Hematopoietic multipotent progenitor cell treated with erythropoietin and hydrocortisone succinate and interleukin-3 and kit ligand, for 6 days (in vitro differentiated cells): ENCODE results near the gene ENOX1.

Experiments used
- DNase-seq: peaks from one replicate; pipeline ENCODE4 v3.0.0-alpha.2; 2015

Gene ENOX1

DNA sequence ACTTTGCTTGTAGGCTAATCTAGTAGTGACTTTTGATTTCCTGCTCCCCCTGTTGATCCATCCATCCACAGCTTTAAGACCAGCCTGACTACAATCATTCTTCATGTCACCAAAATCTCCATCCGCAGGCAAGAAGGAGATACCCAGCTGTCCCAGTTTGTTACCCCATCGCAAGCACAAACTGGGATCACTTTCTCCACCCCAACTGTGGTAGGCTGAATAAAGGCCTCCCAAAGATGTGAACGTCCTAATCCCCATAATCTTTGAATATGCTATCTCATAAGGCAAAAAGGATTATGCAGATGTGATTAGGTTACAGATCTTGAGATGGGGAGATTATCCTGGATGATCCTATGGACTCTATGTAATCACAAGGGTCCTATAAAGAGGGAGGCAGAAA is 202.0 kb downstream of the ENOX1 start:
- no peak for DNase-seq

DNA sequence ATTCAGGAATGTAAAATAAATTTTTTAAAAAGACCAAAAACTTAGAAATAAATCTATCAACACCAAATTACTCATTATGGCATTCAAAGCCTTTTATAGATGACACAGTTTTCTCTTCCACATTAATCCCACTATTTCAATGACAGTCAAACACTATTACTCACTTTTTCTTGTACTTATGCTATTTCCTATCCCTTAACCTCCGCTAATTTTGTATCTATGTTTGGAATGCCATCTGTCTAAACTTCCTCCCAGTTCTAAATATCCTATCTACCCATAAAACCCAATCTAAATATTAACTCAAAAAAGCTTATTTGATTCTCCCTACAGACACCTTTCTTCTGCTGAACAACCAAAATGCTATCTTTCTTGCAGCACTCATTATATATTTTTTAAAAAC is 203.5 kb downstream of the ENOX1 start:
- no peak for DNase-seq

DNA sequence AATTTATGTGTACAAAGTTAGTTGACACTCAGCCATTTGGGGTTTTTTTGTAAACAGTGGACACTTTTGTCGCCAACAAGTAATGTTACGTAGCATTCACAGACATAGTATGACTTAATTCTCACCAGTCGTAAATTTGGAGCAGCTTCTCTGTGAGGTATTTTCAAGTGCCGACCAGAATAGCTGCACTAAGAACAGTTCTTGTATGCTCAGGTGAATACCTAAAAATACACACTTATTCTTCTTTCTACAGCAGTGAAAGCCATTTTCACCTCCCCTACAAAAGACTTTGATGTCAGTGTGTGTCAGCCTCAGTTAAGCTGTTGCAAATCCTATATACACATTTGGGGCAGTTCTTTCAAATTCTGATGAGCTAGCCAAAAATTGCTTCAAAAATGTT is 206.5 kb downstream of the ENOX1 start:
- no peak for DNase-seq

DNA sequence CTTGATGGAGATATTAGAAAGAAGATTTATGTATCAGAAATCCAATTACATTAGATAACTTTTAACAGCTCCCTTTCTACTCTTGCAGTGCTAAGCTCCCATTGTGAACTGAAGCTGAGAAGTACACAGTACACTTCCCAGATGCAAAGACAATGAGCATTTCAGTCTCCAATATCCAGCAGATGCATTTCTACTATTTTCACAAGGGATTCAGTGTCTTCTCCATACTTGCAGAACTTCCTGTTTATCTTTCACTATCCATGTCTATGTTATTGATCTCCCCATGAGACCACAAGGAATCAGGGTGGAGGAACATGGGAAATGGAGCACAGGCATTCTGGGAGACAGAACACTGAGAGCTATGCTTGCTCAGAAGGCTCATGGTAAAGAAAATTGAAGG is 207.5 kb downstream of the ENOX1 start:
- DNase-seq, result no peak

DNA sequence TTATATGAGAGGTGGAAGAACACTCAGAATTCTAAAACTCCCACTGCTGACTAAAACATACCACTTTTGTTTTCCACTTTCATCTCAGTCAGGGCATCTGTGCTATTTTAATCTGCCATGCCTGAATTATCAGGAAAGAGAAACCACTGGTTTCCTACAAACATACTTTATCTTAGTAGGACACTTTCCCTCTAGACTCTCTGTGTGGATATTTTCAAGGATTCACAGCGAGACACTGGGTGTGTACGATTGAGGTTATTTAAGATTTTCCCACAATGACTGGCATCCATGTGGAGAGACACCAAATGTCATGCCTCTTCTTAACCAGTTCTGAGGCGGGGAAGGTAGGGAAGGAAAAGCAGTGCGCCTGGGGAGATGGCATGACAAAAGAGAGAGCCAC is 212.2 kb downstream of the ENOX1 start:
- DNase-seq, result no peak

DNA sequence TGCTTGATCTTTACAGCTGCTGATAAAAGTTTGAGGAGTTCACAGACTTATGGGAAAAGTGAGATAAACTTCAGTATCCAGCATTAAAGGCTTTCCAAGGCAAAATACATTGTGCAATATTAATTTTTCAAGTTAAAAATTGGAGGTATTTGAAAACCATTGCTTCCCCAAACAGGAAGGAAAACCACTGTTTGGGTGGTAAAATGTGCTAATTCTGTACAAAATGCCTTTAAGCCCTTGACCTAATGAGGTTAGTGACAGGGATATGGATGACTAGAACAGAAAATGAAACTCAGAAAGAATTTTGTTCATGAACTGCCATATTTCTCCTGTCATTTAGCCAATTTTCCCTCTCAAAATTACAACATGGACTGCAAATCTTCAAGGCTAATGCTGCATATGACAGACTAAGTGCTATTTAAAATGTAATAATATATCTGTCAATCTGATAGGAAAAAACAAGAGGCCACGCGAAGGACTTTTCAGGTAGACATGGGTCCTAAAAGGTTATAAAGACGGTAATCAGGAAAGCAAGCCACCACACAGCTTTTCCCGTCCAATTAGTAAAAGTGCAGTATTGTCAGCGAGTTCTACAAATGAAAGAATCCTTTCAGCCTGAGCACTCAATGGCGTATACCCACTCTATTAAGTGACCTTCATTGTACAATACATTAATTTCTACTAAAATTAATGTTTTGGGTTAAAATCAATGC is 212.8 kb downstream of the ENOX1 start:
- no peak for DNase-seq

DNA sequence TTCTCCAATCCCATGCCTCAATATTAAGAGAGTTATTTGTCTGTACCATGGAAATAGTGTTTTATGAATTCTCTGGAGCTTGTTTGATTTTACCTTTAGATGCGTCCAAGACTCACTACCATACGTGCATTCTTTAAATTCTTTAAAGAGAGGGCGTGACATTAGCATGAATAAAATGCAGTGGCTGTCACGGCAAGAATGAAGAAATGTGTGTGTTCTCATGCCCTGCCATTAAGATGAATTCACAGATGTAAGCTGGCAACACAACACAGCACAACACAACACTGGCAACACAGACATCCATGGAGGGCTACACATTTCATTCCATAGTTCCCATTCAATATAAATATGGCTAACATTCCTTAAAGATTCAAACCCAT is 213.4 kb downstream of the ENOX1 start:
- no peak for DNase-seq

DNA sequence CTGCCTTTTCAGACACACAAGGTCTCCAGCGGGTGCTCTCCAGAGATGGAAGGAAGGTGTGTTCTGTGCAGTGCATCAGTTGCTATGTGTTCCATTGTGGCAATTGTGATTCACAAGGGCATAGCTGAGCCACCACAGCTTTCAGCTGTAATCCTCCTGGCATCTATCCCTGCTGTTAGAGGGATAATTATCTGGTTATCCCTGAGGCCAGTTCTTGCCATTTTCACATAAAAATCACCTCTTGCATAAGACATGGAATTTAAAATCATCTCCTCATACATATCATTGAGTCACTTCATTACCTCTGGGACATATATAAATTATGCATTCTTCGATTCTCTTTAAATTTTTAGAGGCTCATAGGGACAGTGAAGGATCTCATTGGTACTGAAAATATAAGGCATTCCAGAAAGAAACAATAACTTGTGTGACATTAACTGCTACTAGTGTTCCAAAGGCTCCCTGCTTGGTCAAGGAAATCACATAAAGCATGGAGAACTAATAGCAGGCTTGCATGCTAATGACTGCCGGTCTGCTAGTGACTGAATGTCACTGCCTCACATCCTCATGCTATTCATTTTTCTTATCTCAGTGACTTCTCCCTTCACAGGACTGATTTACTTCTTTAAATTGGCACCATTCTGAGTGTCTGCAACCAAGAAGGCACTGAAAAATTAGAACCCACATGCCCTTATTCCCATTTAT is 214.0 kb downstream of the ENOX1 start:
- no peak for DNase-seq

DNA sequence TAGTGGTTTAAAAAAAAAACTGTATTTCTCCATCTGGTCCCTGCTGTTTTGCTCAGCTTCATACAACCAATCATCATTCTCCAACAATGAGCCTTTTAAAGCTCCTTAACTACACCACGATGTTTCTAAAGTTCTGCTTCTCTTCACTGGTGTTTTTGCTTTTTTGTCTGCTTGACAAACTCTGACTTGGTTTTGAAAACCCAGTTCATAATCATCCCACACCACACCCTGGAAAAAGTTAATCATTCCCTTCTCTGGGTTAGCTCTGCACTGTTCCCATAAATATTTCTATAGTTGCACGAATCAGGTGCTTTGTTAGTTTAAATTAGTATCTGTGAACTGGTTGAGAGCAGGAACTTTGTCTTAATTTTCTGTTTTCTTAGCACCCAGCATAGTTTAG is 217.1 kb downstream of the ENOX1 start:
- no peak for DNase-seq

DNA sequence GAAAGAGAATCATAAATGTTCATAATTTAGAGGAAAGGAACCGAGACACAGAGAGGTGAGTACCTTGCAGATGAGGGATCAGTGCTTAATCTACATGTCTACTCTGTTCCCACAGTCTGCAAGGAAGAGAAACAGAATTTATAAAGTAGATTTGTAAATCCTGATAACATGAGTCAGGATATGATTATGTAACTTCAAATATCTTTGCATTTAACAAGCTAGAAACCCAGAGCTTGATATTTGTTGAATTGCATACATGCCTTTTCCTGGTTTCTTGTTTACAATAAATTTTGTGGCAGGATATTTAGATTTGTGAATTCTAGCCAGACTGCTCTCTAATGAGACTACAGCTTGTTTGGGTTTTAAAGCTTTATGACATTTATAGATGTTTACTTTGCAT is 219.2 kb downstream of the ENOX1 start:
- DNase-seq, result no peak

DNA sequence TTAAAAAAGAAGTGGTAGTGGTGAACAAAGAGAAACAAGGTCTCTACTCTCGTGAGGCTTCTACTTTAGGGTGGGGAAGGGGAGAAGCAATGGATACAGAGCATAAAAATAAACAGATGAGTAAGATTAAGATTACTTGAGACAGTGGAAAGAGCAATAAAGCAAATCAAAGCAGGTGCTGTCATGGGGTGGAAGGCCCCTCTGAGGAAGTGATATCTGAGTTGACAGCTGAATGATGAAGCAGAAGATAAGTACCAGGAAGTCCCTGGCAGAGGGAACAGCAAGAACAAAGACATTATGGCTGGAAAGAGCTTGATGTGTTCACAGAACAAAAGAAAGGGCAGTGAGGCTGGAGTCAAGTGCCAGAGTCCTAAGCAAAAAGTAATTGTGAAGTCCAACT is 221.8 kb downstream of the ENOX1 start:
- DNase-seq, result no peak

DNA sequence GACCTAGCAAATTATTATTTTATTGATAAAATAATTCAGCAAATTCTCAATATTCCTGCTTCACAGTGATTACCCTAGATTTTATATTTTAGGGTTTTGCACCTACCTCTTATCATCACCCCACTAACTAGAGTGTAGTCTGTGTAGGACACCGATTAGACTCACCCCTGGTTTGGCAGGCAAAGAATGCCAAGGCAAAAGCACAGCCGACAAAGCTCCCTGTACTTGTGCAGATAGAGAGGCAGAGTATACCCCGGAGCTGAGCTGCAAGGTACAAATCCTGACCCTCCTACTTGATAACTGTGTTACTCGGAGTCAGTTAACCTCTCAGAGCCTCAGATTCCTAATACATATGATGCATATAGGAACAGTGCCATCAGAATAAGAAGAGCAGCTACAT is 225.7 kb downstream of the ENOX1 start:
- no peak for DNase-seq

DNA sequence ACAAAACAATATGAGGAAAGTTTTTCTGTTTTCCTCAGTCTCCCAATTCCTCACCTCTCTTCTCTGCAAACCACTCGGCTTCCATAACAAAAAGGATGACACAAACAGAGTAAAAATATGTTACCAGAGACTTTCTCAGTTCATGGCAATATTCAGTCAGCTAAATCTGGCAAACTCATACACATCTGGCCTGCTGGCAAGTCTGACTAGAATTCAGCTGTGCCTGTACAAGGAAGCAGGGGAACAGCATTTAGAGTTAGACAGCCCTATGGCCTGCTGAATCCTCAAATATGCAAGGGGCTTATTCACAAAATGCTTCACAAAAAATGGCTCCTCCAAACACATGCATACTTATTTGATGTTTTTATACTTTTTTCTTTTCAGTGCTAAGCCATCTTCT is 227.8 kb downstream of the ENOX1 start:
- DNase-seq, result no peak

DNA sequence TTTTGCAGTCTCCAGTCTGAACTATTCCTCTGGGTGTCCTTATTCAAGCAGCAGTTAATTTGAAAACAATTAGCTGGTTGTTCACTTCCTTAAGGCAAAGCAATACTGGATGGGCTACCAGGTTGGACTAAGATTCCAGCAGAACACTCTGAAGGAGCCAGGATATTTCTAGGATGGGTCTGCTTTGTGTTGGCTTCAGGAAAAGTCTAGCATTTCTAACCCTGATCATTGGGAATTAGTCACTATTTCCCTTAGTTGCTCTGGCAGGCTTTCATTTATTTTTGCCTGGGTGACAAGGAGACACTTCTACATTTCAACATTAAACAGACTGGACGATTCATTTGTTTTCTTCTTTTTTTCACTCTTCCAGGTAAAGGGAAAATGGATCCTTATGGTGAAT is 228.4 kb downstream of the ENOX1 start:
- DNase-seq, result no peak

DNA sequence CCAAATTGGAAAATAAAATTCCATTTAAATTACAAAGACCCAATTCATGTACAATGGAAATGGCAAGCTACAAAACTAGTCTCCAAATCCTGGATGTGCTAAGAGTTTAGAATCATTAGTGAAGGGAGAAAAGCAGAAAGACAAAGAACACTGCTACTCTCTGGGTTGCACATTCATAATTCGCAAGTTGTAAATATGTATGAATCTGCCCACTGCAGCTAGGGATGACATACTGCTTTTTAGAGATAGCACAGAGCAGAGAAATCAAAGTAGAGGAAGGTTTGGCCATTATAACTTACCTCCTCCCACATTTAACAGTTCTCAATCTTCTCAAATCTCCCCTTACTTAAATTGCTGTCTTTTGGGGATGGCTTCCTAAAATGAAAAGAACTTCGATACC is 231.1 kb downstream of the ENOX1 start:
- no peak for DNase-seq

DNA sequence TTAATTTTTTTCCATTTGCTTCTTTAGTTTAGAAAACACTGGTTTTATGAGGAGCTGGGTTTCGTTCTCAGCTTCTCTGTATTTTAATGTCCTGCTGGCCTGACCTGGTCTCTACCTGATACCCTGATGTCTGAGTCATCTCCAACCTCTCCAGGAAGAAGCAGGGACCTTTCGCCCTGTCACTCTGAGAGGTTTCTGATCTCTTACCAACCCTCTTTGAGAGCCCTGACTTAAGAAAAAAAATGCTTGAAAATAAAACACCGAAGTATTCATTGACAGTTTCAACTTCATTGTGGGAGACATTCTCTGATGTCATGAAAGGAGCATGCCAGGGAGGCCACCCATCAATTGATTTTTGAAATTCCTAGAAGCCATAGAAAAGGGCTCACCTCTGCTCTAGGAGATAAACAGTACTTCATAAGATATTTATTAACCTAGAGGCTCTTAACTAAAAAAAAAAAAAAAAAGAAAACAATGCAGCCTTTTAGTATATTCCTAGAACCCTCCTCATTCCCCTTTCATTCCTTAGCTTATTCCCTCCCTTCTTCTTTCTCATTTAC is 234.8 kb downstream of the ENOX1 start:
- no peak for DNase-seq

DNA sequence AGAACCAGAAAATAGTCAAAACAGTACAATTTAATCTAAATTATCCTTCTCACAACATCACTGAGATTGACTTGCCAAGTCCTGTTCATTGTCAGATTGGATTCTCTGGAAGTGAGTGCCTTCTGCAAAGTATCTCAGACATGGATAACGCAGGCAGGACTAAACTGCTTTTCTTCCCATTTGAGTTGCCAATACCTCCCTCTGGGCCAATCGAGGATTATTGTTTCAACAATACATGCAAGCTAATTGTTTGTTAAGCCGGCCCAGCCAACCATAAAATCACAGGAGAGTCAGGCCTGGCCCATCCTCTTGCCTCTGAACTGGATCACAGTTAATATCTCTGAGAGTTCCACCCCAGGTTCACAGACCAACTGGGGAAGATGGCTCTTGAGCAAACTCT is 240.0 kb downstream of the ENOX1 start:
- DNase-seq, result no peak

DNA sequence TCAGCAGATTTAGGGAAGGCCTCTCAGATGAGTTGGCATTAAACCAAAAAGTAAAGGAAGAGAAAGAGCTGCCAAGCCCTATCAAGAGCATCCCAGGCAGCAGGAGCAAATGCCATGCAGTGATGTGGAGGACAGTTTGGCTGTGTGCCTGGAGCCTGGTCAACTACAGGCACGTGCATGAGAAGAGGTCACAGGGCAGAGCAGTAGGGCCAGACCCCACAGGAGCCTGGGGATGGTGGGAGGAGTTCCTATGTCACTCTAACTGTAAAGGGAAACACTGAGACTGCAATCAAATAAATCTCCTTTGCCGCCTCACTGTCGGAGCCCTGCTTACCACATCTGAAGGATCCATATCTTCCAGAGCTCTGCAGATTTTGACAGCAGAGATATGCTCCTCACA is 240.5 kb downstream of the ENOX1 start:
- DNase-seq, result peak; percentile 58

DNA sequence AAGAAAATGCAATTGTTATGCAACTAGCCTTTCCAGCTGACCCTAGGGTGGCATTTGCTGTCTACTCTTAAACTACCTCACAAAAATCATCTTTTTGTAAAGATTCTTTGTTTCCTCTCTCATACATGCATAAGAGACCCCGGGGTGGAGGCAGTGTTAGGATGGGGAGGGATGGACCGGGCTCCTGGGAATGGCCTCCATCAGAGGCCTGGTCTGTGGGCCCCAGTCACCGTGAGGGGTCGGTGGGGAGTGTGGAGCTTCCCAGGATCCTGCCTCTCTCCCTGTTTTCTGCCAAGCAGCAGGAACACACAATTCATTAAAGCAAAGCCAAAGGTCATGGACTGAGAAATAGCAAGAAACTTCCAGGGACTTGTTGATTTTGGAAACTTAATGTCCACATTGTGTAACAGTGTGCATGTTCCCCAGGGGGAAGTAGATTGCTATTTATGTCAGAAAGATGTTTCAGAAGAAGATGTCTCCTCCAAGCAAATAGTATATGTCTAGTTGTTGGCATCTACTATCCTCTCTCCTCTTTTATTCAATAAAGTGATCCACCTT is 241.4 kb downstream of the ENOX1 start:
- DNase-seq, result no peak

DNA sequence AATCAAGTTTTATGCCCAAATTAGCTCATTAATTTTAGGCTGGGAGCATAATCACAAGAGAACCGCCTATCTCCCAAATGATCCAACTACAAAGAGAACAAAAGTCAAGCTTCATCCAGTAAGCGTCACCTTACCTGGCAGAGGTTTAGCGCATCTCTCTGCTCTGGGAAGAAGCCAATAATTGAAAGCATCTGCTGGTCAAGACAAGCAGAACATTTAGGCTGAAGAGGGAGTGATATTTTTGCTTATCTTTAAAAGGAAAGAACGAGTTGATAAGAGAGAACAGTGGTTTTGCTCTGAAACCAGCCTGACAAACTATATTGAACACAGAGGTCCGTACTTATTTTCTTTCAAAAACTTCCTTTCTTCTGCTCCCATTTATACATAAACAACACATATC is 242.1 kb downstream of the ENOX1 start:
- DNase-seq, result no peak

DNA sequence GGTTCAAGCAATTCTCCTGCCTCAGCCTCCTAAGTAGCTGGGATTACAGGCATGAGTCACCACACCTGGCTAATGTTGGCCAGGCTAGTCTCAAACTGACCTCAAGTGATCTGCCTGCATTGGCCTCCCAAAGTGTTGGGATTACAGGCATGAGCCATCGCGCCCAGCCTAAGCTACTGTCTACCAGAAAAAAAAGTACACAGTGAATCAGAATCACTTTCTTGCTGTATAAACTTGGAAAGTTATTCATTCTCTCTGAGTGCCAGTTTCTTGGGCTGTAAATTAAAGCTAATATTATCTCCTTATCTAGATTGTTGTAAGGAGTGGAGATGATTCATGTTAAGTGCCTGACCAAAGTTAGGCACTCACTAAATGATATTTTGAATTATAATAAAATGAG is 242.8 kb downstream of the ENOX1 start:
- DNase-seq, result no peak

DNA sequence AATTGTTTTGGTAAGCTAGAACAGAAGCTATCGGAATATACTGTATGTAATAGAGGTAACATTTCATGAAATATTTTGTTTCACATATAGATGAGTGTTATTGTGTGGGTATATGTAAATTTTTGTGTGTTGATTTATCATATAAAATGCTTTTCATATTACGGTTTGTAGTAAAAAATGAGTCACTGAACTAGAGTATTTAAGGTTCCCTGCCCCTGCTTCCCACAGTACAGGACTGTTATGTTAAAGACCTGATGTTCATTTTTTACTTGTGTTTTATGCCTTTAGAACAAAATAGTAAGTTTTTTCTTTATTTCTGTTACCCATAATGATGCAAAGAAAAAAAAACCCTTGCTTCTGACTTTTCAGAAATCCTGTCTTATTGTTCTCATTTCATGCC is 243.4 kb downstream of the ENOX1 start:
- no peak for DNase-seq

DNA sequence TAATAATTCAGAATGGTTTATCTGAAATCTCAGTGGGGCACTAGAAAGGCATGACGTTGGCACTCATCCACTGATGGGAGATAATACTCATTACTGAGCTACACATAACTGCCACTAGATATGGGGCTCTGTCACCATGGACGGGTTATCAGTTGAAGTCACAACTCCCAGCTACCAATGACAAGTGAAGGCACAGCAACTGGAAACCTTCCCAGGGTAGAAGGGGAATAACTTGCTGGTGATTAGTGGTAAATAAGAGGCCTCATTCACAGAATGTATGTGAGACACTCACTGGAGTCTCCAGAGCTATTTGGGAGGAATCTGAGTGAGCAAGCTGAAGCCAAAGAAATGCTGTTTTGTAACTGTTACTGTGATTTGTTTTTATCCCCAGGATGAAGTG is 249.6 kb downstream of the ENOX1 start:
- peak; percentile 51 for DNase-seq

DNA sequence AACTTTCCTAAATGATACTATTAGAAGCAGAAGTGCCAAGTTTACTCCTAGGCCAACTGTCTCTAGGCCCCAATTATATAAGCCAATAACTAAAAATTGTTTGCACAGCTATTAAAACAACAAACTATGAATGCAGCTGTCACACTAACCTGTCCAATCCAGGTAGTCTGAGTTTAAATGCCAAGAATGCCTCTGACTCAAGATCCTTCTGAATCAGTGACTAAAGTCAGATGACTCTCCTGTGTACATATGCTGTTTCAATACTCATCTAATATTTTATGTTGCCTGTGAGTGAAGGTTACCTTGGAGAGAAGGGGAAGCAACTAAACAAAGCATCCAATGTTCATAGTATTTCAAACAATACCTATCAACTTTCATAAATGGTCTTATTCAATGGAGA is 257.0 kb downstream of the ENOX1 start:
- DNase-seq, result no peak
